Measurements from ENCODE around the gene NLGN4X.

DNA sequence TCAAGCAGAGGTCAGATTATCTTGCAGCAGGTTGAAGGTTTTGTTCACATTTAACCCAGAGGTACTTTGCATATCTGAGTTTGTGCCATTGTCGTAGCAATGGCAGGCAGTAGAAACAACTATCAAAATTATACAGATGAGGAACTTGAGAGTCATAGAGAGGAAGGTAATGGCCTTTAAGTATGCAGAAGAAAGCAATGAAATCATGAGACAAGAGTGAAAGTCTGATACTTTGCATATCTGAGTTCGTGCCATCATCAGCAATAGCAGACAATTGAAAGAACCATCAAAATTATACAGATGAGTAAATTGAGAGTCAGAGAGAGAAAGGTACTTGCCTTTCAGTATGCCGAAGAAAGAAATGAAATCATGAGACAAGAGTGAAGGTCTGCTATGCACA is 154.1 kb downstream of the NLGN4X start:
- TF ChIP-seq, protein P1, sequence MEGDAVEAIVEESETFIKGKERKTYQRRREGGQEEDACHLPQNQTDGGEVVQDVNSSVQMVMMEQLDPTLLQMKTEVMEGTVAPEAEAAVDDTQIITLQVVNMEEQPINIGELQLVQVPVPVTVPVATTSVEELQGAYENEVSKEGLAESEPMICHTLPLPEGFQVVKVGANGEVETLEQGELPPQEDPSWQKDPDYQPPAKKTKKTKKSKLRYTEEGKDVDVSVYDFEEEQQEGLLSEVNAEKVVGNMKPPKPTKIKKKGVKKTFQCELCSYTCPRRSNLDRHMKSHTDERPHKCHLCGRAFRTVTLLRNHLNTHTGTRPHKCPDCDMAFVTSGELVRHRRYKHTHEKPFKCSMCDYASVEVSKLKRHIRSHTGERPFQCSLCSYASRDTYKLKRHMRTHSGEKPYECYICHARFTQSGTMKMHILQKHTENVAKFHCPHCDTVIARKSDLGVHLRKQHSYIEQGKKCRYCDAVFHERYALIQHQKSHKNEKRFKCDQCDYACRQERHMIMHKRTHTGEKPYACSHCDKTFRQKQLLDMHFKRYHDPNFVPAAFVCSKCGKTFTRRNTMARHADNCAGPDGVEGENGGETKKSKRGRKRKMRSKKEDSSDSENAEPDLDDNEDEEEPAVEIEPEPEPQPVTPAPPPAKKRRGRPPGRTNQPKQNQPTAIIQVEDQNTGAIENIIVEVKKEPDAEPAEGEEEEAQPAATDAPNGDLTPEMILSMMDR (IDR thresholded peaks at IDR 0.05; ENCODE audit: insufficient read depth, low read depth, low read length), result no peak
- no peak for TF ChIP-seq EZH2 (IDR thresholded peaks at IDR 0.05; ENCODE audit: insufficient read depth, low read length)

Data from astrocyte (in vitro differentiated cells and primary cell).